Panc1 (cell line): ENCODE measurements around the gene GNG4. TPM values are rescaled to one million over a fixed set of nuclear protein-coding genes. Genes with fewer than 3 reads are reported as not detected.

ENCODE experiments used
- ATAC-seq: fragments of 200-7000 bp; cut with Tn5 transposase; 2 replicates; pipeline ENCODE4 v1.9.1; 2020; ENCODE audit warnings: mild to moderate bottlenecking, moderate library complexity
- BruUV-seq: library from RNA; stranded (reverse); fragments of 400-500 nt; replicated peaks from 2 replicates; lab custom pipeline; 2021; lab: Mats Ljungman, UMichigan
- CTCF ChIA-PET: fragments of 300-600 bp; sonication (Branson Sonifier 250); formaldehyde crosslinking; loops from one replicate; lab custom pipeline; 2022; ENCODE audit warnings: antibody characterized with exemption; lab: Charles Lee
- POLR2A ChIA-PET: fragments of 300-600 bp; sonication (Branson Sonifier 250); formaldehyde crosslinking; loops from one replicate; lab custom pipeline; 2022; ENCODE audit warnings: antibody characterized with exemption; lab: Charles Lee
- DNase-seq: peaks from one replicate; pipeline ENCODE4 v3.0.0-alpha.2; 2010; ENCODE audit warnings: low read depth, low spot score
- H3K27ac ChIP-seq: 2 replicates; pipeline ENCODE4 v1.5.1; 2011; ENCODE audit warnings: mild to moderate bottlenecking, low read length, inconsistent platforms
- H3K27me3 ChIP-seq: fragments of 200-500 bp; sonication (Bioruptor generic); 2 replicates; pipeline ENCODE4 v1.6.0; 2014; ENCODE audit warnings: low read length, inconsistent platforms; ENCODE audit not compliant: control insufficient read depth, insufficient read depth
- H3K36me3 ChIP-seq: fragments of 200-500 bp; sonication (Bioruptor generic); 2 replicates; pipeline ENCODE4 v1.5.1; 2014; ENCODE audit warnings: inconsistent platforms, mild to moderate bottlenecking, low read length, moderate library complexity; ENCODE audit not compliant: control insufficient read depth, insufficient read depth
- H3K4me1 ChIP-seq: 2 replicates; pipeline ENCODE4 v1.5.1; 2011; ENCODE audit warnings: inconsistent platforms, mild to moderate bottlenecking, low read length, moderate library complexity; ENCODE audit not compliant: control insufficient read depth, insufficient read depth
- H3K4me3 ChIP-seq, 2 experiments: 2 replicates each; pipeline ENCODE4 v1.5.1; 2011 to 2012; ENCODE audit warnings: low read depth in 2 of 2, low read length in 2 of 2, mild to moderate bottlenecking in 2 of 2, inconsistent platforms in 1 of 2, moderate library complexity in 1 of 2
- H3K9me3 ChIP-seq: fragments of 200-500 bp; sonication (Bioruptor generic); 2 replicates; pipeline ENCODE4 v1.5.1; 2014; ENCODE audit warnings: low read depth, mild to moderate bottlenecking, inconsistent platforms, low read length, moderate library complexity; ENCODE audit not compliant: control insufficient read depth, insufficient read depth
- CTCF ChIP-seq: fragments of 450-650 bp; IDR thresholded peaks from 2 replicates; pipeline ENCODE4 v1.5.1; 2017; ENCODE audit warnings: mild to moderate bottlenecking
- POLR2AphosphoS5 ChIP-seq: IDR thresholded peaks from 2 replicates; pipeline ENCODE4 v1.6.1; 2012; ENCODE audit warnings: mild to moderate bottlenecking, low read depth, low read length, moderate library complexity
- SIN3A ChIP-seq: IDR thresholded peaks from 2 replicates; pipeline ENCODE4 v1.6.1; 2012; ENCODE audit warnings: low read depth, mild to moderate bottlenecking, low read length, moderate library complexity, borderline replicate concordance; ENCODE audit not compliant: insufficient read depth
- TCF7L2 ChIP-seq: IDR thresholded peaks from 2 replicates; pipeline ENCODE4 v1.6.1; 2011; ENCODE audit warnings: mild to moderate bottlenecking, low read depth, low read length, inconsistent platforms
- in situ Hi-C: cut with HindIII; loops from 2 replicates; pipeline ENCODE4 v1.10.0; 2016; ENCODE audit warnings: low sequenced_read_pairs, low pct_unique_long_range_greater_than_20kb
- intact Hi-C: fragments of 100-400 bp; cut with micrococcal nuclease; formaldehyde crosslinking; loops from one replicate; pipeline ENCODE4 v1.10.0; 2022; ENCODE audit not compliant: unreplicated experiment
- total RNA-seq: library from RNA; stranded (reverse); gene quantifications from one replicate; pipeline ENCODE4 v1.2.1, GENCODE V29; 2021; ENCODE audit not compliant: unreplicated experiment
- TF ChIP-seq, protein P1 (sequence below), 2 experiments: IDR thresholded peaks; 2 replicates each; pipeline ENCODE4 v1.6.1; 2011 to 2012; ENCODE audit warnings: low read depth in 2 of 2, control low read depth in 1 of 2, low read length in 1 of 2, mild to moderate bottlenecking in 1 of 2, moderate library complexity in 1 of 2; ENCODE audit not compliant: insufficient read depth in 1 of 2

Gene GNG4
- total RNA-seq, 1 experiment from 2014 or later: 1.1 TPM

- no peak for ATAC-seq
- in situ Hi-C loops: no loop called here
Observed at GRCh38 chr1:235652364-235652763, 2.8 kb upstream of the GNG4 start.

GRCh38 chr1:235651170-235651806 is 1.7 kb upstream of the GNG4 start:
- no peak overlapping the region for H3K4me3 ChIP-seq
- CTCF ChIA-PET: no interaction called here
- POLR2A ChIA-PET: no interaction called here

More at GRCh38 chr1:235652364-235652763, 2.8 kb upstream of the GNG4 start:
- Histone ChIP-seq H3K27me3 (no peaks in the 10 kb centered on the region), H3K9me3 (no peaks in the 10 kb centered on the region), H3K4me3 (no peak overlapping the region), H3K36me3 (no peaks in the 10 kb centered on the region), H3K4me1 (no peaks in the 10 kb centered on the region), H3K27ac (no peak overlapping the region)
- intact Hi-C loops: no loop called here
- BruUV-seq: no TSS peak
- DNase-seq: no peak
- ChIA-PET CTCF (no interaction called here), POLR2A (no interaction called here)
- TF ChIP-seq CTCF: no peak
- TF ChIP-seq TCF7L2: no peak
- no peak for TF ChIP-seq POLR2AphosphoS5
- TF ChIP-seq SIN3A: no peak
- TF ChIP-seq, protein P1, sequence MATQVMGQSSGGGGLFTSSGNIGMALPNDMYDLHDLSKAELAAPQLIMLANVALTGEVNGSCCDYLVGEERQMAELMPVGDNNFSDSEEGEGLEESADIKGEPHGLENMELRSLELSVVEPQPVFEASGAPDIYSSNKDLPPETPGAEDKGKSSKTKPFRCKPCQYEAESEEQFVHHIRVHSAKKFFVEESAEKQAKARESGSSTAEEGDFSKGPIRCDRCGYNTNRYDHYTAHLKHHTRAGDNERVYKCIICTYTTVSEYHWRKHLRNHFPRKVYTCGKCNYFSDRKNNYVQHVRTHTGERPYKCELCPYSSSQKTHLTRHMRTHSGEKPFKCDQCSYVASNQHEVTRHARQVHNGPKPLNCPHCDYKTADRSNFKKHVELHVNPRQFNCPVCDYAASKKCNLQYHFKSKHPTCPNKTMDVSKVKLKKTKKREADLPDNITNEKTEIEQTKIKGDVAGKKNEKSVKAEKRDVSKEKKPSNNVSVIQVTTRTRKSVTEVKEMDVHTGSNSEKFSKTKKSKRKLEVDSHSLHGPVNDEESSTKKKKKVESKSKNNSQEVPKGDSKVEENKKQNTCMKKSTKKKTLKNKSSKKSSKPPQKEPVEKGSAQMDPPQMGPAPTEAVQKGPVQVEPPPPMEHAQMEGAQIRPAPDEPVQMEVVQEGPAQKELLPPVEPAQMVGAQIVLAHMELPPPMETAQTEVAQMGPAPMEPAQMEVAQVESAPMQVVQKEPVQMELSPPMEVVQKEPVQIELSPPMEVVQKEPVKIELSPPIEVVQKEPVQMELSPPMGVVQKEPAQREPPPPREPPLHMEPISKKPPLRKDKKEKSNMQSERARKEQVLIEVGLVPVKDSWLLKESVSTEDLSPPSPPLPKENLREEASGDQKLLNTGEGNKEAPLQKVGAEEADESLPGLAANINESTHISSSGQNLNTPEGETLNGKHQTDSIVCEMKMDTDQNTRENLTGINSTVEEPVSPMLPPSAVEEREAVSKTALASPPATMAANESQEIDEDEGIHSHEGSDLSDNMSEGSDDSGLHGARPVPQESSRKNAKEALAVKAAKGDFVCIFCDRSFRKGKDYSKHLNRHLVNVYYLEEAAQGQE (IDR thresholded peaks at IDR 0.05; ENCODE audit: insufficient read depth in 1 of 2, low read depth in 2 of 2, low read length in 1 of 2): no peak

More at GRCh38 chr1:235651170-235651806, 1.7 kb upstream of the GNG4 start:
- intact Hi-C loops: no loop called here
- no TSS peak for BruUV-seq
- Histone ChIP-seq H3K4me1 (no peaks in the 10 kb centered on the region), H3K9me3 (no peaks in the 10 kb centered on the region), H3K27ac (no peak overlapping the region), H3K27me3 (no peaks in the 10 kb centered on the region), H3K36me3 (no peaks in the 10 kb centered on the region)
- in situ Hi-C loops: no loop called here
- TF ChIP-seq CTCF (no peak), POLR2AphosphoS5 (no peak), SIN3A (no peak)
- DNase-seq (no peak), ATAC-seq (no peak)
